Sigmoid colon (tissue), 4 donors: ENCODE data around the gene LRP1B.

Source experiments
- POLR2A ChIP-seq, 2 donors: fragments of 450-650 bp; IDR thresholded peaks; one replicate each; pipeline ENCODE4 v1.6.1; 2016; ENCODE audit warnings: antibody characterized with exemption in 2 of 2, mild to moderate bottlenecking in 2 of 2, moderate library complexity in 2 of 2
- POLR2AphosphoS5 ChIP-seq, 4 donors: sonication (generic); formaldehyde crosslinking; IDR thresholded peaks; one replicate each; pipeline ENCODE4 v1.6.1; 2017; ENCODE audit warnings: antibody characterized with exemption in 4 of 4
- TF ChIP-seq, protein P1 (sequence below), 4 experiments: fragments of 450-650 bp in 3 of 4; fragments of 200-600 bp in 1 of 4; IDR thresholded peaks; one replicate each; pipeline ENCODE4 v1.5.1; 2016 to 2019; ENCODE audit warnings: antibody characterized with exemption in 4 of 4, mild to moderate bottlenecking in 3 of 4, moderate library complexity in 2 of 4

DNA sequence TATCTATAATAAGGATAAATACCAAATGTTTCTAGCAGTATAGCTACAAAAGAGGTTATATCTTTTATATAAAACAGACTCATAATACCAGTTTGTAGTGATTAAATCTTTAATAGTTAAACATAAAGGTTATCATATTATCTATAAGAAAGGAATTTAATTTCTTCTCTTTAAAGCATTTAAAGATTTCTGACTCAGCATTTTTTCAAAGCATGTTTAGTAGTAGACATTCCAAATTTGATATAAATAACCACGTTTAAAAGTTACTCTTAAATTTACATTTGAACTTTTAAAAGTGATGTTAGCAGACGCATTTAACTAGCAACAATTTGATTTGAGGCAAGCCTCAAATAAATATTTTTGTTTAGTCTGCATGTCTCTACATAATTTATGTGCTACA, 1842.6 kb downstream of the LRP1B start:
- TF ChIP-seq, protein P1, sequence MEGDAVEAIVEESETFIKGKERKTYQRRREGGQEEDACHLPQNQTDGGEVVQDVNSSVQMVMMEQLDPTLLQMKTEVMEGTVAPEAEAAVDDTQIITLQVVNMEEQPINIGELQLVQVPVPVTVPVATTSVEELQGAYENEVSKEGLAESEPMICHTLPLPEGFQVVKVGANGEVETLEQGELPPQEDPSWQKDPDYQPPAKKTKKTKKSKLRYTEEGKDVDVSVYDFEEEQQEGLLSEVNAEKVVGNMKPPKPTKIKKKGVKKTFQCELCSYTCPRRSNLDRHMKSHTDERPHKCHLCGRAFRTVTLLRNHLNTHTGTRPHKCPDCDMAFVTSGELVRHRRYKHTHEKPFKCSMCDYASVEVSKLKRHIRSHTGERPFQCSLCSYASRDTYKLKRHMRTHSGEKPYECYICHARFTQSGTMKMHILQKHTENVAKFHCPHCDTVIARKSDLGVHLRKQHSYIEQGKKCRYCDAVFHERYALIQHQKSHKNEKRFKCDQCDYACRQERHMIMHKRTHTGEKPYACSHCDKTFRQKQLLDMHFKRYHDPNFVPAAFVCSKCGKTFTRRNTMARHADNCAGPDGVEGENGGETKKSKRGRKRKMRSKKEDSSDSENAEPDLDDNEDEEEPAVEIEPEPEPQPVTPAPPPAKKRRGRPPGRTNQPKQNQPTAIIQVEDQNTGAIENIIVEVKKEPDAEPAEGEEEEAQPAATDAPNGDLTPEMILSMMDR (IDR thresholded peaks at IDR 0.05): no peak
- TF ChIP-seq POLR2AphosphoS5 (IDR thresholded peaks at IDR 0.05): no peak
- TF ChIP-seq POLR2A (IDR thresholded peaks at IDR 0.05): no peak
